RWPE2 (cell line): ENCODE measurements around the gene PPBP.
"Not testable (repeated sequence)": the region's sequence is repeated elsewhere in the genome, so short reads cannot be mapped to it uniquely, and the experiment has no call there.

ENCODE experiments used
- ATAC-seq: fragments of 200-7000 bp; cut with Tn5 transposase; 3 replicates; pipeline ENCODE4 v1.9.1; 2021; ENCODE audit warnings: low read depth
- DNase-seq: peaks from one replicate; pipeline ENCODE4 v3.0.0-alpha.2; 2020; ENCODE audit warnings: low spot score
- H3K27ac ChIP-seq: fragments of 450-650 bp; 2 replicates; pipeline ENCODE4 v1.5.1; 2017; ENCODE audit warnings: mild to moderate bottlenecking; ENCODE audit not compliant: poor library complexity, severe bottlenecking
- H3K27me3 ChIP-seq: fragments of 250-450 bp; sonication (Bioruptor Pico); 2 replicates; pipeline ENCODE4 v1.5.1; 2021; ENCODE audit warnings: mild to moderate bottlenecking, moderate library complexity; ENCODE audit not compliant: insufficient read depth, poor library complexity, severe bottlenecking
- H3K36me3 ChIP-seq: fragments of 250-450 bp; sonication (Bioruptor Pico); 2 replicates; pipeline ENCODE4 v1.5.1; 2020; ENCODE audit warnings: low read depth, mild to moderate bottlenecking, moderate library complexity
- H3K4me1 ChIP-seq: fragments of 250-450 bp; sonication (Bioruptor Pico); 2 replicates; pipeline ENCODE4 v1.5.1; 2021; ENCODE audit warnings: mild to moderate bottlenecking, moderate library complexity; ENCODE audit not compliant: insufficient read depth, poor library complexity, severe bottlenecking
- H3K4me3 ChIP-seq: fragments of 250-450 bp; sonication (Bioruptor Pico); 2 replicates; pipeline ENCODE4 v1.5.1; 2021; ENCODE audit warnings: mild to moderate bottlenecking, moderate library complexity; ENCODE audit not compliant: severe bottlenecking
- H3K9me3 ChIP-seq: fragments of 250-450 bp; sonication (Bioruptor Pico); 2 replicates; pipeline ENCODE4 v1.5.1; 2021; ENCODE audit warnings: mild to moderate bottlenecking, moderate library complexity; ENCODE audit not compliant: severe bottlenecking
- TF ChIP-seq, protein P1 (sequence below): fragments of 450-650 bp; IDR thresholded peaks from one replicate; pipeline ENCODE4 v1.5.1; 2017; ENCODE audit warnings: mild to moderate bottlenecking, moderate library complexity; ENCODE audit not compliant: poor library complexity, severe bottlenecking

PPBP gene

DNA sequence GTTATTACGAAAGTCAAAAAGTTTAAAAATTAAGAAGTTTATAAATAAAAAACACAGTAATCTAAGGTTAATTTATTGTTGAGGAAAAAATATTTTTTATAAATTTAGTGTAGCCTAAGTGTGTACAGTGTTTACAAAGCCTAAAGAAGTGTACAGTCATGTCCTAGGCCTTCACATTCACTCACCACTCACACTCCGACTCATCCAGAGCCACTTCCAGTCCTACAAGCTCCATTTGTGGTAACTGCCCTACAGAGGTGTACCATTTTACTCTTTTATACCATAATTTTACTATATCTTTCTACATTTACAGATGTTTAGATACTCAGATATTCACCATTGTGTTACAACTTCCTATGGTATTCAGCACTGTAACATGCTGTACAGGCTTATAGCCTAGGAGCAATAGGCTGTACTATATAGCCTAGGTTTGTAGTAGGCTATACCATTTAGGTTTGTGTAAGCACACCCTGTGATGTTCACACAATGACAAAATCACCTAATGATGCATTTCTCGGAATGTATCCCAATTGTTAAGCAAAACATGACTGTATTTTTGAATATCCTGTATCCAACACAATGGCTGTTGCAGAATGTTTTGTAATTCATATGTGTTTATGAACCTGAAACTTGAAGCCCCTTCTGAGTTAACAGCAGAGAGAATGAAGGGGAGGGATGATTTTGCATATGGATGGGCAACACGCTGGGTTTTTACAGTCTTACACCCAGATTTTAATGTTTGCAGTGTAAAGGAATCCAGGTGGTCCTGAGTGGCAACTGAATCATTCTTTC, 3.1 kb downstream of the PPBP start:
- H3K27me3 ChIP-seq, result no peaks in the 10 kb centered on the region
- TF ChIP-seq, protein P1, sequence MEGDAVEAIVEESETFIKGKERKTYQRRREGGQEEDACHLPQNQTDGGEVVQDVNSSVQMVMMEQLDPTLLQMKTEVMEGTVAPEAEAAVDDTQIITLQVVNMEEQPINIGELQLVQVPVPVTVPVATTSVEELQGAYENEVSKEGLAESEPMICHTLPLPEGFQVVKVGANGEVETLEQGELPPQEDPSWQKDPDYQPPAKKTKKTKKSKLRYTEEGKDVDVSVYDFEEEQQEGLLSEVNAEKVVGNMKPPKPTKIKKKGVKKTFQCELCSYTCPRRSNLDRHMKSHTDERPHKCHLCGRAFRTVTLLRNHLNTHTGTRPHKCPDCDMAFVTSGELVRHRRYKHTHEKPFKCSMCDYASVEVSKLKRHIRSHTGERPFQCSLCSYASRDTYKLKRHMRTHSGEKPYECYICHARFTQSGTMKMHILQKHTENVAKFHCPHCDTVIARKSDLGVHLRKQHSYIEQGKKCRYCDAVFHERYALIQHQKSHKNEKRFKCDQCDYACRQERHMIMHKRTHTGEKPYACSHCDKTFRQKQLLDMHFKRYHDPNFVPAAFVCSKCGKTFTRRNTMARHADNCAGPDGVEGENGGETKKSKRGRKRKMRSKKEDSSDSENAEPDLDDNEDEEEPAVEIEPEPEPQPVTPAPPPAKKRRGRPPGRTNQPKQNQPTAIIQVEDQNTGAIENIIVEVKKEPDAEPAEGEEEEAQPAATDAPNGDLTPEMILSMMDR, result no peak
- DNase-seq (no peak), ATAC-seq (peak; percentile 76; the same call in 2 of the 3 replicates)
- H3K36me3 ChIP-seq, result no peaks in the 10 kb centered on the region
- no peak overlapping the region for H3K27ac ChIP-seq
- no peaks in the 10 kb centered on the region for H3K9me3 ChIP-seq
- peaks cover 3% of the 10 kb centered on the region for H3K4me1 ChIP-seq
- H3K4me3 ChIP-seq, result no peak overlapping the region

GRCh38 chr4:73981175-73981574, 6.8 kb downstream of the PPBP start:
- not testable (repeated sequence) for ATAC-seq, DNase-seq, H3K9me3 ChIP-seq, H3K27ac ChIP-seq, H3K4me3 ChIP-seq, H3K36me3 ChIP-seq, H3K27me3 ChIP-seq
- H3K4me1 ChIP-seq, result peaks cover 14% of the 10 kb centered on the region

- no peak for ATAC-seq
- TF ChIP-seq, protein P1, result no peak
- peak overlapping the region; percentile 64 for H3K27ac ChIP-seq
Measured at GRCh38 chr4:73979407-73979957, 8.5 kb downstream of the PPBP start.

DNA sequence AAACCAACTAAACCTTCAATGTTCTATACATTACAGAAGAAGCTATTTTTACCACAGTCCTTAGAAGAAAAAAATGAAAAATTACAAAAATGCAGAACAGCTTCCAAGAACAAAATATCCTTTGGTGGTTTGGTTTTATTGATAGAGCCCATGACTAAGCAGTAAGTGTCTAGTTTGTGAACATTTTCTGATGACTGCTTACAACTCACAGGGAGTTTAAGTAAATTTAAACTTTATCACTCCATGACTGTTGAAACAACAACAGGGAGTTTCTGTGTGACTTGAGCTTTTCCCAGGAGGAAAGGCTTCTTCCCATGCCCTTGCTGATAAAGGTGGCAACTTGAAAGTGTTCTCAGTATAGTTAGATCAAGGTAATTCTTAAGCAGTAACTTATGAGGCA, 9.1 kb downstream of the PPBP start:
- ATAC-seq (peak; percentile 82), DNase-seq (no peak)

More at GRCh38 chr4:73979407-73979957, 8.5 kb downstream of the PPBP start:
- Histone ChIP-seq H3K9me3 (peaks cover 2% of the 10 kb centered on the region), H3K4me1 (peaks cover 14% of the 10 kb centered on the region), H3K36me3 (no peaks in the 10 kb centered on the region), H3K4me3 (no peak overlapping the region), H3K27me3 (no peaks in the 10 kb centered on the region)
- no peak for DNase-seq

GRCh38 chr4:73976716-73977115, 11.3 kb downstream of the PPBP start:
- Histone ChIP-seq H3K36me3 (no peaks in the 10 kb centered on the region), H3K27me3 (no peaks in the 10 kb centered on the region), H3K27ac (no peak overlapping the region), H3K4me3 (no peak overlapping the region), H3K9me3 (peaks cover 6% of the 10 kb centered on the region), H3K4me1 (peaks cover 14% of the 10 kb centered on the region)
- DNase-seq (no peak), ATAC-seq (no peak)
- TF ChIP-seq, protein P1, result no peak

More for the DNA sequence above, 9.1 kb downstream of the PPBP start:
- peaks cover 14% of the 10 kb centered on the region for H3K4me1 ChIP-seq
- peak overlapping the region; percentile 64 for H3K27ac ChIP-seq
- no peaks in the 10 kb centered on the region for H3K27me3 ChIP-seq
- no peak overlapping the region for H3K4me3 ChIP-seq
- peaks cover 6% of the 10 kb centered on the region for H3K9me3 ChIP-seq
- TF ChIP-seq, protein P1, result no peak
- H3K36me3 ChIP-seq, result no peaks in the 10 kb centered on the region
